Ishikawa (cell line): ENCODE measurements around the gene MTRFR.
A peak's percentile ranks its signal among the peaks of the same experiment; 100 is the strongest.

ENCODE experiments used
- CEBPB ChIP-seq: IDR thresholded peaks from 2 replicates; pipeline ENCODE4 v1.6.1; 2012
- CREB1 ChIP-seq: IDR thresholded peaks from 2 replicates; pipeline ENCODE4 v1.6.1; 2012; ENCODE audit warnings: low read depth
- EGR1 ChIP-seq: IDR thresholded peaks from 2 replicates; pipeline ENCODE4 v1.6.1; 2012
- EP300 ChIP-seq: IDR thresholded peaks from 2 replicates; pipeline ENCODE4 v1.6.1; 2012; ENCODE audit warnings: borderline replicate concordance
- FOXM1 ChIP-seq: IDR thresholded peaks from 2 replicates; pipeline ENCODE4 v1.6.1; 2012; ENCODE audit warnings: low read depth, borderline replicate concordance
- NFIC ChIP-seq: IDR thresholded peaks from 2 replicates; pipeline ENCODE4 v1.6.1; 2012
- RAD21 ChIP-seq: IDR thresholded peaks from 2 replicates; pipeline ENCODE4 v1.6.1; 2012; ENCODE audit warnings: low read depth
- TAF1 ChIP-seq: IDR thresholded peaks from 2 replicates; pipeline ENCODE4 v1.6.1; 2012; ENCODE audit warnings: low read depth, mild to moderate bottlenecking
- TCF12 ChIP-seq: IDR thresholded peaks from 2 replicates; pipeline ENCODE4 v1.6.1; 2012; ENCODE audit warnings: low read depth
- TEAD4 ChIP-seq: IDR thresholded peaks from 2 replicates; pipeline ENCODE4 v1.6.1; 2012
- YY1 ChIP-seq: IDR thresholded peaks from 2 replicates; pipeline ENCODE4 v1.6.1; 2012; ENCODE audit warnings: low read depth
- ZBTB7A ChIP-seq: IDR thresholded peaks from 2 replicates; pipeline ENCODE4 v1.6.1; 2012; ENCODE audit warnings: low read depth
- TF ChIP-seq, protein P1 (sequence below): IDR thresholded peaks from 2 replicates; pipeline ENCODE4 v1.6.1; 2012; ENCODE audit warnings: low read depth, mild to moderate bottlenecking
- TF ChIP-seq, protein P2 (sequence below): IDR thresholded peaks from 2 replicates; pipeline ENCODE4 v1.6.1; 2012
- TF ChIP-seq, protein P3 (sequence below): IDR thresholded peaks from 2 replicates; pipeline ENCODE4 v1.6.1; 2012

The MTRFR gene

DNA sequence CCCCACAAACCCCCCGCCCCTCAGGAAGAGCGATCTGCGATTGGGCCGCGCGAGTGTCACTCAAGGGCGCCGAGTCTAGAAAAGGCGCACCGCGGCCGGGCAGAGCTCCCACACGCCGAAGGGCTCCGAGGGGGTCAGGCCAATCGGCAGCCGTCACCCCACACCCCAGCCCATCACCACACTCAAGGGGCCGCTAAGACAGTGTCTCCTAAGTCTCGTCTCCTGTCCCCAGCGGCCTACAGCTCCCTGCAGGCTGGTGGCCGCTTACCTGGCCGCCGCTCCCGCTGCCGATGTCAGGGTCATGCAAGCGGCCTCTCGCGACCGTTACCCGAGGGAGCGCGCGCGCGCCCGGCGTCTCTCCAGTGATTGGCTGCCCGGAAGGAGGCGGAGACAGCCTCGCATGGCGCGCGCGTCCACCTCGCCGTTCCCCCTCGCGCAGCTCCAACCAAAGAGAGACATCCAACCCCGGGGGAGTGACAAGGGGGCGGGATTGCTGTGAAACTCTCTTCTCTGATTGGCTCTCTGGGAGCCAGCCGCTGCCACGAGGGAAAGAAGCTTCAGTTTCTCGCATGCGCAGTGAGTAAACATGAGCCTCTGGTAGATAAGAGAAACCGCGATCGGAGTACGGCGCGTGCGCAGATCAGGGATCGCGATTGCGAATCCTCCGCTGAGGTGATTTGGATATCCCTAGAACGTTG is at the start of gene MTRFR, which contains the start of gene MPHOSPH9:
Gene MTRFR, plus strand, starts transcription at position 630 of the 698 bp plus-strand sequence. CDS start 20,239 bp downstream, outside the sequence.
Gene MPHOSPH9, minus strand, starts transcription at position 335 of the 698 bp plus-strand sequence. CDS start 2,777 bp downstream, outside the sequence.
- no peak for TF ChIP-seq EGR1
- TF ChIP-seq NFIC = no peak
- no peak for TF ChIP-seq TEAD4
- no peak for TF ChIP-seq CEBPB
- TF ChIP-seq ZBTB7A = peak; percentile 95
- TF ChIP-seq EP300 = peak; percentile 19; the same call in 1 of the 2 replicates
- no peak for TF ChIP-seq RAD21
- TF ChIP-seq, protein P1, sequence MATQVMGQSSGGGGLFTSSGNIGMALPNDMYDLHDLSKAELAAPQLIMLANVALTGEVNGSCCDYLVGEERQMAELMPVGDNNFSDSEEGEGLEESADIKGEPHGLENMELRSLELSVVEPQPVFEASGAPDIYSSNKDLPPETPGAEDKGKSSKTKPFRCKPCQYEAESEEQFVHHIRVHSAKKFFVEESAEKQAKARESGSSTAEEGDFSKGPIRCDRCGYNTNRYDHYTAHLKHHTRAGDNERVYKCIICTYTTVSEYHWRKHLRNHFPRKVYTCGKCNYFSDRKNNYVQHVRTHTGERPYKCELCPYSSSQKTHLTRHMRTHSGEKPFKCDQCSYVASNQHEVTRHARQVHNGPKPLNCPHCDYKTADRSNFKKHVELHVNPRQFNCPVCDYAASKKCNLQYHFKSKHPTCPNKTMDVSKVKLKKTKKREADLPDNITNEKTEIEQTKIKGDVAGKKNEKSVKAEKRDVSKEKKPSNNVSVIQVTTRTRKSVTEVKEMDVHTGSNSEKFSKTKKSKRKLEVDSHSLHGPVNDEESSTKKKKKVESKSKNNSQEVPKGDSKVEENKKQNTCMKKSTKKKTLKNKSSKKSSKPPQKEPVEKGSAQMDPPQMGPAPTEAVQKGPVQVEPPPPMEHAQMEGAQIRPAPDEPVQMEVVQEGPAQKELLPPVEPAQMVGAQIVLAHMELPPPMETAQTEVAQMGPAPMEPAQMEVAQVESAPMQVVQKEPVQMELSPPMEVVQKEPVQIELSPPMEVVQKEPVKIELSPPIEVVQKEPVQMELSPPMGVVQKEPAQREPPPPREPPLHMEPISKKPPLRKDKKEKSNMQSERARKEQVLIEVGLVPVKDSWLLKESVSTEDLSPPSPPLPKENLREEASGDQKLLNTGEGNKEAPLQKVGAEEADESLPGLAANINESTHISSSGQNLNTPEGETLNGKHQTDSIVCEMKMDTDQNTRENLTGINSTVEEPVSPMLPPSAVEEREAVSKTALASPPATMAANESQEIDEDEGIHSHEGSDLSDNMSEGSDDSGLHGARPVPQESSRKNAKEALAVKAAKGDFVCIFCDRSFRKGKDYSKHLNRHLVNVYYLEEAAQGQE = no peak
- TF ChIP-seq CREB1 = peak; percentile 16; the same call in 1 of the 2 replicates
- peak; percentile 54; the same call in 1 of the 2 replicates for TF ChIP-seq FOXM1
- TF ChIP-seq YY1 = peak; percentile 44; the same call in 1 of the 2 replicates
- TF ChIP-seq TCF12 = peak; percentile 64; the same call in 1 of the 2 replicates
- TF ChIP-seq TAF1 = peak; percentile 77
- TF ChIP-seq, protein P2, sequence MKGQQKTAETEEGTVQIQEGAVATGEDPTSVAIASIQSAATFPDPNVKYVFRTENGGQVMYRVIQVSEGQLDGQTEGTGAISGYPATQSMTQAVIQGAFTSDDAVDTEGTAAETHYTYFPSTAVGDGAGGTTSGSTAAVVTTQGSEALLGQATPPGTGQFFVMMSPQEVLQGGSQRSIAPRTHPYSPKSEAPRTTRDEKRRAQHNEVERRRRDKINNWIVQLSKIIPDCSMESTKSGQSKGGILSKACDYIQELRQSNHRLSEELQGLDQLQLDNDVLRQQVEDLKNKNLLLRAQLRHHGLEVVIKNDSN = peak; percentile 10; the same call in 1 of the 2 replicates
- TF ChIP-seq, protein P3, sequence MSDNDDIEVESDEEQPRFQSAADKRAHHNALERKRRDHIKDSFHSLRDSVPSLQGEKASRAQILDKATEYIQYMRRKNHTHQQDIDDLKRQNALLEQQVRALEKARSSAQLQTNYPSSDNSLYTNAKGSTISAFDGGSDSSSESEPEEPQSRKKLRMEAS = peak; percentile 79

DNA sequence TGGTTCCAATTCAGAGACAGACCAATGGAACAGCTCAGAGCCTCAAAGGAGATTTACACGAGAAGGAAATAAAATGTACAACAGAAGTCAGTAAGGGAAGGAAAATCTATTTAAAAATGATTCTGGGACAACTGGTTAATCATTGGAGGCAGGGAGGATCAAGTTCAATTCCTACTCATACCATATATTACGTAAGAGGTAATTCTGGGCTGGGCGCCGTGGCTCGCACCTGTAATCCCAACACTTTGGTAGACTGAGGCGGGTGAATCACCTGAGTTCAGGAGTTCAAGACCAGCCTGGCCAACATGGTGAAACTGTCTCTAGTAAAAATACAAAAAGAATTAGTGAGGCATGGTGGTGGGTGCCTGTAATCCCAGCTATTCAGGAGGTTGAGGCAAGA is 45.6 kb upstream of the MTRFR start:
- TF ChIP-seq EGR1 (no peak), CREB1 (no peak), RAD21 (no peak), FOXM1 (no peak), TCF12 (no peak)

DNA sequence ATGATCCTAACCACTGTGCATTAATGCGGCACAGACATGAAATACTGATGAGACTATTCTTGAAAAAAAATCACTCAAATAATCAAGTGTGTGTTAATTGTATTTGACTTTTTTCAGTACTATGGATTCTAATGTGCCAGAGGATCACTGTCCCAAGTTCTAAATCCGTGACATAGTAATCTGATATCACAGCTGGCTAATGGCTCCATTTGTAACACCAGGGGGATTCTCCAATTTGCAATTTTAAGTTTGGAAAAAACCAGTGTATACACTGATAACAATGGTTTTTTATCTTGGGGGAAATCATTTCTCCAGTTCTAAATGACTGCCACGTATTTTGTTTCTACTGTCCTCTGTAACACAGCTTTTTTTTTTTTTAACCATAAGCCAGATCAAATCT is 33.3 kb upstream of the MTRFR start:
- TF ChIP-seq TAF1 = no peak
- TF ChIP-seq EGR1 = no peak
- TF ChIP-seq NFIC = no peak

DNA sequence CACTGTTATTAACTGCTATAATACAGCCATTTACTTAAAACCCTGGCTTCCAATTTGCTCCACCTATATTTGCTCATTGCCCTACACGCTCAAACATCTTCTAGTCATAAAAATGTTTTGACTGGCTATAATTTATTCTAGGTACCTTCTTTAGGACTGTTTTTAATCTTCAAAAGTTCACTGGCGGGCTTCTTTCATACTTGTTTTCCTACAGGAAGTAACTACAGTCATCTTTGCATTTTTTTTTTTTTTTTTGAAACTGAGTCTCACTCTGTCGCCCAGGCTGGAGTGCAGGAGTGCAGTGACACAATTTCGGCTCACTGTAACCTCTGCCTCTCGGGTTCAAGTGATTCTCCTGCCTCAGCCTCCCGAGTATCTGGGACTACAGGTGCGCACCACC is 32.8 kb upstream of the MTRFR start:
- TF ChIP-seq CEBPB (no peak), FOXM1 (no peak), EGR1 (no peak)

DNA sequence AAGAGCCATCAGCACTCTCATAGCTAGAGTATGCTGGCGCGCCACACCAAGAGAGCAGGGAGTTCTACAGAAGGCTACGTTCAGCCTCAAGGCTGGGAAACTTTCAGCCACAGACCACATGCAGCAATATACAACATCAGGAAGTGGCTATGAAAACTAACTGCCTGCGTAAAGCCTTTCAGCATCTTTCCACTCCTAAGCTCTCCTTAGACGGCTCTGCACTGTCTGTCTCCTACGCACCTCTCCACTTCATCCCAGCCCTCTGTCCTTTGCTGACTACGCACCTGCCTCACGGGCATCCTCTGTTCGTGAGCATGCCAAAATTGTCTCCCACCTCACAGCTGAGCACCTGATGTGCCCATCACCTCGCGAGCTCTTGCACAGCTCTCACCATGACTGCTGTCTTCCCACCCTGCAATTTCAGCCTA is 10.0 kb upstream of the MTRFR start:
- TF ChIP-seq YY1 (no peak), EP300 (no peak), FOXM1 (no peak), TAF1 (no peak)
- TF ChIP-seq, protein P1 = no peak

DNA sequence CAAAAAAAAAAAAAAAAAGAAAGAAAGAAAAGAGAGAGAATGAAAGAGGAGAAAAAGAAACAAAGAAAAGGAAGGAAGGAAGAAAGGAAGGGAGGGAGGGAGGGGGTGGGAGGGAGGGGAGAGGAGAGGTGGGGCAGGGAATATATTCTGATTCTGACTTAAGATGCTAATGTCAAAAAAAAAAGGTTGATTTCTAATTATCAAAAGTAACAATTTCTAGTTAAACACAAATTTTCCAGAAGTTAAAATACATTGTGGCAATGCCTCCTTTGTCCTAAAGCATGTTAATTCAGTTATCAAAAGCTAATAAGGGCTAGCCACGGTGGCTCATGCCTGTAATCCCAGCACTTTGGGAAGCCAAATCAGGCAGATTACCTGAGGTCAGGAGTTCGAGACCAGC is 7.8 kb upstream of the MTRFR start:
- TF ChIP-seq EGR1 = no peak

DNA sequence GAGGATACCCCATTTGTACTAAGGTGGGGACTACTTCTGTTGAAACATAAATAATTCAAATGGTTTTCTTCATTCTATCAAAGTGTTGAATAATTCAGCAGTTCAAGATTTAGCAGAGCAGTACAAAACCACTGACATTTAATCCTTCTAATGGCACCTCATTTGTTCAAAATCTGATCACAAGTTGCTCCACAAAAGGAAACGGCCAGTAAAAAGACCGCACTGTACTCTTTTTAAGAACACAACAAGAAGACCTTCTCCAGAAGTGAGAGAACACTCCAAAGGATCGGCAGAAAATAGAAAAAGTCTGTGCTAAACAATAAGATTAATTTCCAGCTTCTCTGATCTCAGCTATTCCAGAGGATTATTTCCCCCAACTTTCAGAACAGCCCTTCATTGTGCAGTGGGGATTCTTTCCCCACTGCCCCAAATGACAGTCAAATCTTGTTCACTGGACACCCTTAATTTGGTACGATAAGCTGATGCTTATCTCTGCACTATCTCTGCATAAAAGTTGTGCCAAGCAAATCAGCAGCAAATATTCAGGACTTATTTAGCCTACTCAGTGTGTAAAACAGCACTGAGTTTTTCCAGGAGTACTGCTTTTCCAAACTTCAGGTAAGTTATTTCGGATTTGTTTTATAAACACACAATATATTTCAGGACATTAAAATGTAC is 5.5 kb upstream of the MTRFR start:
- TF ChIP-seq, protein P1 = no peak
- TF ChIP-seq NFIC = no peak
- TF ChIP-seq ZBTB7A = no peak
- no peak for TF ChIP-seq EGR1
- no peak for TF ChIP-seq RAD21
- TF ChIP-seq CEBPB = no peak
- TF ChIP-seq TCF12 = no peak
- TF ChIP-seq FOXM1 = no peak
- TF ChIP-seq, protein P3 = no peak
- no peak for TF ChIP-seq YY1
- TF ChIP-seq TEAD4 = no peak
- no peak for TF ChIP-seq EP300
- no peak for TF ChIP-seq CREB1
- TF ChIP-seq TAF1 = no peak
- TF ChIP-seq, protein P2 = no peak
